HepG2 (cell line): Measurements from ENCODE around the gene THOP1. TPM values are rescaled to one million over a fixed set of nuclear protein-coding genes. Genes with fewer than 3 reads are reported as not detected.

ENCODE experiments used
- DR1 ChIP-seq: sonication (generic); formaldehyde crosslinking; IDR thresholded peaks from 2 replicates; pipeline ENCODE4 v1.8.0; 2021; ENCODE audit warnings: mild to moderate bottlenecking, missing genetic modification reagents, inconsistent platforms
- ZIK1 ChIP-seq: sonication (generic); formaldehyde crosslinking; IDR thresholded peaks from 2 replicates; pipeline ENCODE4 v1.5.0; 2020; ENCODE audit warnings: mild to moderate bottlenecking, low read depth, missing genetic modification reagents, borderline replicate concordance
- ZNF441 ChIP-seq: sonication (generic); formaldehyde crosslinking; IDR thresholded peaks from 2 replicates; pipeline ENCODE4 v1.7.0; 2021; ENCODE audit warnings: missing genetic modification reagents, borderline replicate concordance
- ZNF468 ChIP-seq: sonication (generic); formaldehyde crosslinking; IDR thresholded peaks from 2 replicates; pipeline ENCODE4 v1.8.0; 2022; ENCODE audit warnings: mild to moderate bottlenecking, moderate library complexity, missing genetic modification reagents
- ZNF549 ChIP-seq: sonication (generic); formaldehyde crosslinking; IDR thresholded peaks from 2 replicates; pipeline ENCODE4 v1.5.0; 2020; ENCODE audit warnings: missing genetic modification reagents
- ZNF629 ChIP-seq: sonication (generic); formaldehyde crosslinking; conservative IDR thresholded peaks from 2 replicates; pipeline ENCODE4 v1.5.0; 2020; ENCODE audit warnings: missing genetic modification reagents
- ZNF788 ChIP-seq: sonication (generic); formaldehyde crosslinking; IDR thresholded peaks from 2 replicates; pipeline ENCODE4 v1.5.0; 2020; ENCODE audit warnings: mild to moderate bottlenecking, missing genetic modification reagents, borderline replicate concordance
- polyA plus RNA-seq, 8 experiments: library from polyadenylated mRNA; depleted of rRNA in 3 of 8; stranded (reverse) in 7 of 8; unstranded in 1 of 8; fragments of >200 nt; fragmentation: Illumina TruSeq in 4 of 8; extraction: Trizol in 4 of 8; gene quantifications; 2 replicates each; pipeline versions ENCODE4 v1.2.1 to v1.2.3, GENCODE V29; 2011 to 2016; ENCODE audit warnings: low read depth in 4 of 8, missing spikeins in 1 of 8, mixed read lengths in 1 of 8; ENCODE audit not compliant: insufficient read depth in 1 of 8
- total RNA-seq, 5 experiments: library from RNA; depleted of rRNA; stranded (reverse); fragments of >200 nt; fragmentation: Illumina TruSeq; extraction: Trizol; gene quantifications; 2 replicates each; pipeline ENCODE4 v1.2.3, GENCODE V29; 2016; ENCODE audit warnings: low read depth in 1 of 5
- TF ChIP-seq, protein P1 (sequence below): sonication (generic); formaldehyde crosslinking; IDR thresholded peaks from 2 replicates; pipeline ENCODE4 v1.4.0; 2020; ENCODE audit warnings: missing genetic modification reagents
- TF ChIP-seq, protein P2 (sequence below): sonication (generic); formaldehyde crosslinking; conservative IDR thresholded peaks from 2 replicates; pipeline ENCODE4 v1.5.0; 2020; ENCODE audit warnings: missing genetic modification reagents
- TF ChIP-seq, protein P3 (sequence below): sonication (generic); formaldehyde crosslinking; IDR thresholded peaks from 2 replicates; pipeline ENCODE4 v1.9.0; 2021; ENCODE audit warnings: missing genetic modification reagents, borderline replicate concordance
- TF ChIP-seq, protein P4 (sequence below): sonication (generic); IDR thresholded peaks from 2 replicates; pipeline ENCODE4 v1.6.1; 2016; ENCODE audit warnings: low read depth, borderline replicate concordance
- TF ChIP-seq, protein P5 (sequence below): IDR thresholded peaks from 2 replicates; pipeline ENCODE4 v1.6.1; 2016
- TF ChIP-seq, protein P6 (sequence below): sonication (generic); formaldehyde crosslinking; IDR thresholded peaks from 2 replicates; pipeline ENCODE4 v1.5.0; 2020; ENCODE audit warnings: mild to moderate bottlenecking, missing genetic modification reagents, borderline replicate concordance
- TF ChIP-seq, protein P7 (sequence below): fragments of 450-650 bp; IDR thresholded peaks from 2 replicates; pipeline ENCODE4 v1.6.1; 2016

Gene THOP1
- total and polyA plus RNA-seq, 2 of the 13 experiments (the other 11 are each of a cell fraction or from before 2014, with no cell fraction given): 74.4 to 116 TPM

DNA sequence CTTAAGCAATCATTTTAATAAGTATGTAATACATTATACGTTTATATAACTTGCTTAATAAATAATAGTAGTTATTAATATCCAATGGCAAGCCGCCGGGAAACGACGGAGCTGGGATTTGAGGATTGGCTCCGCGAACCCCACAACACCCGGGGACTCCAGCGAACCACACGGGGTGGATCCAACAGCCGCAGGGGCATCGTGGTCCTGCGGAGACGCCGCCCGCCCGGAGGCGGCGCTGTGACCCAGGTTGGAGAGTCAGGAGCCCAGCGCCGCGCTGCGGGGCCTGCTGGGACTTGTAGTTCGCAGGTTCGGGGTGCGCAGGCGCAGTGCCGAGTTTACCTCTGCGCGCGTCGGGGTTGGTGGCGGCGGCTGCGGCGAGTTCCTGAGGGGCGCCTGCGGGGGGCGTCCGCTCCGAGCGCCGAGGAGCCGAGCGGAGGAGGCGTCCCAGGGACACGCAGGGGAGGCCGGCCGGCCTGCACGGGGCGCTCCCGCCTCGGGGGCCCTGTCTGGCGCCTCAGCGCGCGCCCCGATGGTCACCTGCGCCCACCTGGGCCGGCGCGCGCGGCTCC, 34.3 kb downstream of the THOP1 start, which contains the start of gene ZNF554 (continued):
- TF ChIP-seq, protein P1, sequence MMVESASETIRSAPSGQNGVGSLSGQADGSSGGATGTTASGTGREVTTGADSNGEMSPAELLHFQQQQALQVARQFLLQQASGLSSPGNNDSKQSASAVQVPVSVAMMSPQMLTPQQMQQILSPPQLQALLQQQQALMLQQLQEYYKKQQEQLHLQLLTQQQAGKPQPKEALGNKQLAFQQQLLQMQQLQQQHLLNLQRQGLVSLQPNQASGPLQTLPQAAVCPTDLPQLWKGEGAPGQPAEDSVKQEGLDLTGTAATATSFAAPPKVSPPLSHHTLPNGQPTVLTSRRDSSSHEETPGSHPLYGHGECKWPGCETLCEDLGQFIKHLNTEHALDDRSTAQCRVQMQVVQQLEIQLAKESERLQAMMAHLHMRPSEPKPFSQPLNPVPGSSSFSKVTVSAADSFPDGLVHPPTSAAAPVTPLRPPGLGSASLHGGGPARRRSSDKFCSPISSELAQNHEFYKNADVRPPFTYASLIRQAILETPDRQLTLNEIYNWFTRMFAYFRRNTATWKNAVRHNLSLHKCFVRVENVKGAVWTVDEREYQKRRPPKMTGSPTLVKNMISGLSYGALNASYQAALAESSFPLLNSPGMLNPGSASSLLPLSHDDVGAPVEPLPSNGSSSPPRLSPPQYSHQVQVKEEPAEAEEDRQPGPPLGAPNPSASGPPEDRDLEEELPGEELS: peak; percentile 39; the same call in 1 of the 2 replicates
- TF ChIP-seq, protein P2, sequence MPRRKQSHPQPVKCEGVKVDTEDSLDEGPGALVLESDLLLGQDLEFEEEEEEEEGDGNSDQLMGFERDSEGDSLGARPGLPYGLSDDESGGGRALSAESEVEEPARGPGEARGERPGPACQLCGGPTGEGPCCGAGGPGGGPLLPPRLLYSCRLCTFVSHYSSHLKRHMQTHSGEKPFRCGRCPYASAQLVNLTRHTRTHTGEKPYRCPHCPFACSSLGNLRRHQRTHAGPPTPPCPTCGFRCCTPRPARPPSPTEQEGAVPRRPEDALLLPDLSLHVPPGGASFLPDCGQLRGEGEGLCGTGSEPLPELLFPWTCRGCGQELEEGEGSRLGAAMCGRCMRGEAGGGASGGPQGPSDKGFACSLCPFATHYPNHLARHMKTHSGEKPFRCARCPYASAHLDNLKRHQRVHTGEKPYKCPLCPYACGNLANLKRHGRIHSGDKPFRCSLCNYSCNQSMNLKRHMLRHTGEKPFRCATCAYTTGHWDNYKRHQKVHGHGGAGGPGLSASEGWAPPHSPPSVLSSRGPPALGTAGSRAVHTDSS (CRISPR knock-in tag): no peak
- TF ChIP-seq ZIK1 (CRISPR knock-in tag) (no peak), ZNF549 (CRISPR knock-in tag) (no peak), ZNF441 (CRISPR knock-in tag) (peak; percentile 83; the same call in 1 of the 2 replicates), DR1 (CRISPR knock-in tag) (0 out of 2 replicates have a peak, but pooled peaks have one; percentile 40), ZNF468 (CRISPR knock-in tag) (no peak), ZNF629 (CRISPR knock-in tag) (0 out of 2 replicates have a peak, but pooled peaks have one; percentile 12), ZNF788 (CRISPR knock-in tag) (peak; percentile 93)
- TF ChIP-seq, protein P3, sequence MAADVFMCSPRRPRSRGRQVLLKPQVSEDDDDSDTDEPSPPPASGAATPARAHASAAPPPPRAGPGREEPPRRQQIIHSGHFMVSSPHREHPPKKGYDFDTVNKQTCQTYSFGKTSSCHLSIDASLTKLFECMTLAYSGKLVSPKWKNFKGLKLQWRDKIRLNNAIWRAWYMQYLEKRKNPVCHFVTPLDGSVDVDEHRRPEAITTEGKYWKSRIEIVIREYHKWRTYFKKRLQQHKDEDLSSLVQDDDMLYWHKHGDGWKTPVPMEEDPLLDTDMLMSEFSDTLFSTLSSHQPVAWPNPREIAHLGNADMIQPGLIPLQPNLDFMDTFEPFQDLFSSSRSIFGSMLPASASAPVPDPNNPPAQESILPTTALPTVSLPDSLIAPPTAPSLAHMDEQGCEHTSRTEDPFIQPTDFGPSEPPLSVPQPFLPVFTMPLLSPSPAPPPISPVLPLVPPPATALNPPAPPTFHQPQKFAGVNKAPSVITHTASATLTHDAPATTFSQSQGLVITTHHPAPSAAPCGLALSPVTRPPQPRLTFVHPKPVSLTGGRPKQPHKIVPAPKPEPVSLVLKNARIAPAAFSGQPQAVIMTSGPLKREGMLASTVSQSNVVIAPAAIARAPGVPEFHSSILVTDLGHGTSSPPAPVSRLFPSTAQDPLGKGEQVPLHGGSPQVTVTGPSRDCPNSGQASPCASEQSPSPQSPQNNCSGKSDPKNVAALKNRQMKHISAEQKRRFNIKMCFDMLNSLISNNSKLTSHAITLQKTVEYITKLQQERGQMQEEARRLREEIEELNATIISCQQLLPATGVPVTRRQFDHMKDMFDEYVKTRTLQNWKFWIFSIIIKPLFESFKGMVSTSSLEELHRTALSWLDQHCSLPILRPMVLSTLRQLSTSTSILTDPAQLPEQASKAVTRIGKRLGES (CRISPR knock-in tag): no peak
- TF ChIP-seq, protein P4, sequence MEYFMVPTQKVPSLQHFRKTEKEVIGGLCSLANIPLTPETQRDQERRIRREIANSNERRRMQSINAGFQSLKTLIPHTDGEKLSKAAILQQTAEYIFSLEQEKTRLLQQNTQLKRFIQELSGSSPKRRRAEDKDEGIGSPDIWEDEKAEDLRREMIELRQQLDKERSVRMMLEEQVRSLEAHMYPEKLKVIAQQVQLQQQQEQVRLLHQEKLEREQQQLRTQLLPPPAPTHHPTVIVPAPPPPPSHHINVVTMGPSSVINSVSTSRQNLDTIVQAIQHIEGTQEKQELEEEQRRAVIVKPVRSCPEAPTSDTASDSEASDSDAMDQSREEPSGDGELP: 0 out of 2 replicates have a peak, but pooled peaks have one; percentile 44
- TF ChIP-seq, protein P5, sequence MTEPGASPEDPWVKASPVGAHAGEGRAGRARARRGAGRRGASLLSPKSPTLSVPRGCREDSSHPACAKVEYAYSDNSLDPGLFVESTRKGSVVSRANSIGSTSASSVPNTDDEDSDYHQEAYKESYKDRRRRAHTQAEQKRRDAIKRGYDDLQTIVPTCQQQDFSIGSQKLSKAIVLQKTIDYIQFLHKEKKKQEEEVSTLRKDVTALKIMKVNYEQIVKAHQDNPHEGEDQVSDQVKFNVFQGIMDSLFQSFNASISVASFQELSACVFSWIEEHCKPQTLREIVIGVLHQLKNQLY (CRISPR knock-in tag): 0 out of 2 replicates have a peak, but pooled peaks have one; percentile 16
- TF ChIP-seq, protein P6, sequence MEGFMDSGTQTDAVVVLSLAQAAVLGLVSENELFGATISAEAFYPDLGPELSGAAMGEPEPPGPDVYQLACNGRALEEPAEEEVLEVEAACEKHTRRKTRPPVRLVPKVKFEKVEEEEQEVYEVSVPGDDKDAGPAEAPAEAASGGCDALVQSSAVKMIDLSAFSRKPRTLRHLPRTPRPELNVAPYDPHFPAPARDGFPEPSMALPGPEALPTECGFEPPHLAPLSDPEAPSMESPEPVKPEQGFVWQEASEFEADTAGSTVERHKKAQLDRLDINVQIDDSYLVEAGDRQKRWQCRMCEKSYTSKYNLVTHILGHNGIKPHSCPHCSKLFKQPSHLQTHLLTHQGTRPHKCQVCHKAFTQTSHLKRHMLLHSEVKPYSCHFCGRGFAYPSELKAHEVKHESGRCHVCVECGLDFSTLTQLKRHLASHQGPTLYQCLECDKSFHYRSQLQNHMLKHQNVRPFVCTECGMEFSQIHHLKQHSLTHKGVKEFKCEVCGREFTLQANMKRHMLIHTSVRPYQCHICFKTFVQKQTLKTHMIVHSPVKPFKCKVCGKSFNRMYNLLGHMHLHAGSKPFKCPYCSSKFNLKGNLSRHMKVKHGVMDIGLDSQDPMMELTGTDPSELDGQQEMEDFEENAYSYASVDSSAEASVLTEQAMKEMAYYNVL (CRISPR knock-in tag): peak; percentile 59; the same call in 1 of the 2 replicates
- TF ChIP-seq, protein P7, sequence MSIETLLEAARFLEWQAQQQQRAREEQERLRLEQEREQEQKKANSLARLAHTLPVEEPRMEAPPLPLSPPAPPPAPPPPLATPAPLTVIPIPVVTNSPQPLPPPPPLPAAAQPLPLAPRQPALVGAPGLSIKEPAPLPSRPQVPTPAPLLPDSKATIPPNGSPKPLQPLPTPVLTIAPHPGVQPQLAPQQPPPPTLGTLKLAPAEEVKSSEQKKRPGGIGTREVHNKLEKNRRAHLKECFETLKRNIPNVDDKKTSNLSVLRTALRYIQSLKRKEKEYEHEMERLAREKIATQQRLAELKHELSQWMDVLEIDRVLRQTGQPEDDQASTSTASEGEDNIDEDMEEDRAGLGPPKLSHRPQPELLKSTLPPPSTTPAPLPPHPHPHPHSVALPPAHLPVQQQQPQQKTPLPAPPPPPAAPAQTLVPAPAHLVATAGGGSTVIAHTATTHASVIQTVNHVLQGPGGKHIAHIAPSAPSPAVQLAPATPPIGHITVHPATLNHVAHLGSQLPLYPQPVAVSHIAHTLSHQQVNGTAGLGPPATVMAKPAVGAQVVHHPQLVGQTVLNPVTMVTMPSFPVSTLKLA: 0 out of 2 replicates have a peak, but pooled peaks have one; percentile 17
